Memory B cell (primary cell): ENCODE data around the gene CCDC40.

Experiments
- ATAC-seq: fragments of 150-1000 bp; cut with Tn5 transposase; 2 replicates; pipeline ENCODE4 v1.10.0; 2021; ENCODE audit warnings: low read depth, mild to moderate bottlenecking, moderate library complexity
- DNase-seq, 2 donors: peaks; one replicate each; pipeline ENCODE4 v3.0.0; 2022; ENCODE audit warnings: low spot score in 2 of 2
- H3K27ac Mint-ChIP-seq: one replicate; pipeline ENCODE4 v1.8.0; 2022; ENCODE audit warnings: mild to moderate bottlenecking, moderate library complexity, mixed read lengths
- H3K27me3 Mint-ChIP-seq: one replicate; pipeline ENCODE4 v1.8.0; 2022; ENCODE audit warnings: mixed read lengths
- H3K36me3 Mint-ChIP-seq: one replicate; pipeline ENCODE4 v1.8.0; 2022; ENCODE audit warnings: mild to moderate bottlenecking, mixed read lengths
- H3K4me1 Mint-ChIP-seq: one replicate; pipeline ENCODE4 v1.8.0; 2022; ENCODE audit warnings: mixed read lengths
- H3K4me3 Mint-ChIP-seq: one replicate; pipeline ENCODE4 v1.8.0; 2022; ENCODE audit warnings: mild to moderate bottlenecking, moderate library complexity, mixed read lengths
- H3K9me3 Mint-ChIP-seq: one replicate; pipeline ENCODE4 v1.8.0; 2022; ENCODE audit warnings: mixed read lengths

The CCDC40 gene

GRCh38 chr17:80023481-80024205, 12.8 kb upstream of the CCDC40 start:
- Mint-ChIP-seq H3K36me3 (no peaks in the 10 kb centered on the region), H3K27me3 (no peaks in the 10 kb centered on the region), H3K4me3 (no peak overlapping the region), H3K4me1 (no peaks in the 10 kb centered on the region), H3K27ac (no peak overlapping the region), H3K9me3 (peaks cover 2% of the 10 kb centered on the region)
- DNase-seq (no peak), ATAC-seq (no peak)

GRCh38 chr17:80024206-80024972, 12.1 kb upstream of the CCDC40 start:
- H3K27ac Mint-ChIP-seq, result no peak overlapping the region
- no peaks in the 10 kb centered on the region for H3K4me1 Mint-ChIP-seq
- no peaks in the 10 kb centered on the region for H3K27me3 Mint-ChIP-seq
- no peak for DNase-seq
- no peaks in the 10 kb centered on the region for H3K36me3 Mint-ChIP-seq
- H3K9me3 Mint-ChIP-seq, result peaks cover 2% of the 10 kb centered on the region
- no peak for ATAC-seq
- no peak overlapping the region for H3K4me3 Mint-ChIP-seq

DNA sequence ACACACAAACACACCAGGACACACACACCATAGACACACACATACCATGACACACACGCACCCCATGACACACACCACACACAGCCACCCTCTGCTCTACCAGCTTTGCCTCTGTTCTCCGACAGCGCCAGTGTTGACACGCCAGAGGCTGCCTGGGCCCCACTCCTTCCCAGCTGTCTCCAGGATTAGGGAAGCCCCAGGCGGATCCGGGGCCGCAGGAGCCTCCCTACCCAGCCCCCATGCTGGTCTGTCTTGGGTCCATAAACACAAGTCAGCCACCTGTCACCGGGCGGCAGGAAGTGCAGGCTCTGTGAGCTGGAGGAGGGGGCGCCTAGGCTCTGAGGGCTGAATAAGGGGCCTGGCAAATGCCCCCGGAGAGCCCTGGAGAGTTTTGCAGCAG, 11.3 kb upstream of the CCDC40 start:
- Mint-ChIP-seq H3K9me3 (peaks cover 2% of the 10 kb centered on the region), H3K27ac (no peak overlapping the region), H3K4me1 (no peaks in the 10 kb centered on the region), H3K36me3 (no peaks in the 10 kb centered on the region), H3K4me3 (no peak overlapping the region), H3K27me3 (no peaks in the 10 kb centered on the region)
- no peak for DNase-seq
- no peak for ATAC-seq

DNA sequence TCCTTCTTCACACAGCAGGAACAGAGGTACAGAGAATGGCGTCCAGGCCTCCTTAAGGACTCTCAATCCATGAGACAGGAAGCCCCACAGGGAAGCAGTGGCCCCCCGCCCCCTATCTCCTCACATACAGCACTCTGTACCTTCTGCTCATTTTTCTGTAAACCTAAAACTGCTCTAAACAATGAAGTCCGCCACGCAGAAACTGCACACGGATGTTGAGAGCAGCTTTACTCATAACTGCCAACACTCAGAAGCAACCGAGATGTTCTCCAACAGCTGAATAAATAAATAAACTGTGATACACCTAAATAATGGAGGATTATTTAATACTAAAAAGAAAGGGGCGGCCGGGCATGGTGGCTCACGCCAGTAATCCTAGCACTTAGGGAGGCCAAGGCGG, 10.6 kb upstream of the CCDC40 start:
- no peak overlapping the region for H3K27ac Mint-ChIP-seq

DNA sequence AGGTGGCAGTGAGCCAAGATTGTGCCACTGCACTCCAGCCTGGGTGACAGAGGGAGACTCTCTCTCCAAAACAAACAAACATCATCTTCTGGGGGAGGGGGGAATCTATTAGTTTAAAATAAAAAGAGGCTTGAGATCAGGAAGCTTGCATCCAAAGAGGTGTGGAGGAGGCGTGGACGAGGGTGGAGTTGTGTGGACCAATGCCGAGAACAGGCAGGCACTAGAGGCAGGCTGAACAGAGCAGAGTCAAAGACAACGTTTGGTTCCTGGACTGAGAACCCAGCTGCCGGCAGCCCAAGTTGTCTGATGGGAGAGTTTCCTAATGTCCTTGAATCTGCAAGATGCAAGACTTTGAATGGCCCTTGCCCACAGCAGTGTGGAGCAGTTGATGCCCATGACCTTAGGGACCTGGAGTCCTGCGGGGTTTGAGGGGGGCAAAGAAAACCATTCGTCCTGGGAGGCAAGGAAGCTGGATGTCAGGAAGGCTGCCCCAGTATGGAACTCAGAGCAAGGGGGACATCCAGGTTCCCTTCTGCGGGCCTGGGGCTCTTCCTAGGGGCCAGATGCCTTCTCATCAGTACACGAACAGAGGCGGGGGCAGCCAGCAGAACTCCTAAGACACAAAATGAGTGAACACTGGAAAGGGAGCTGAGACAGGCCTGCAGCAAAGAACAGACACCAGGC, 9.9 kb upstream of the CCDC40 start:
- no peaks in the 10 kb centered on the region for H3K4me1 Mint-ChIP-seq
- ATAC-seq (no peak), DNase-seq (no peak)
- no peaks in the 10 kb centered on the region for H3K27me3 Mint-ChIP-seq
- no peak overlapping the region for H3K4me3 Mint-ChIP-seq
- no peak overlapping the region for H3K27ac Mint-ChIP-seq
- H3K9me3 Mint-ChIP-seq, result peaks cover 2% of the 10 kb centered on the region
- no peaks in the 10 kb centered on the region for H3K36me3 Mint-ChIP-seq

More for the DNA sequence above, 10.6 kb upstream of the CCDC40 start:
- Mint-ChIP-seq H3K27me3 (no peaks in the 10 kb centered on the region), H3K4me3 (no peak overlapping the region), H3K36me3 (no peaks in the 10 kb centered on the region), H3K9me3 (peaks cover 2% of the 10 kb centered on the region), H3K4me1 (no peaks in the 10 kb centered on the region)
- no peak for DNase-seq
- ATAC-seq, result no peak

- peaks cover 2% of the 10 kb centered on the region for H3K4me1 Mint-ChIP-seq
- no peaks in the 10 kb centered on the region for H3K36me3 Mint-ChIP-seq
- no peaks in the 10 kb centered on the region for H3K9me3 Mint-ChIP-seq
Measured at GRCh38 chr17:80027043-80027435, 9.4 kb upstream of the CCDC40 start.

GRCh38 chr17:80028030-80028429, 8.4 kb upstream of the CCDC40 start:
- ATAC-seq (no peak), DNase-seq (no peak)
- no peak overlapping the region for H3K4me3 Mint-ChIP-seq
- no peaks in the 10 kb centered on the region for H3K9me3 Mint-ChIP-seq
- H3K4me1 Mint-ChIP-seq, result peaks cover 2% of the 10 kb centered on the region
- no peak overlapping the region for H3K27ac Mint-ChIP-seq
- no peaks in the 10 kb centered on the region for H3K27me3 Mint-ChIP-seq
- no peaks in the 10 kb centered on the region for H3K36me3 Mint-ChIP-seq

More at GRCh38 chr17:80027043-80027435, 9.4 kb upstream of the CCDC40 start:
- DNase-seq (no peak), ATAC-seq (no peak)
- Mint-ChIP-seq H3K27me3 (no peaks in the 10 kb centered on the region), H3K4me3 (no peak overlapping the region), H3K27ac (no peak overlapping the region)

GRCh38 chr17:80029258-80029974, 7.0 kb upstream of the CCDC40 start:
- Mint-ChIP-seq H3K9me3 (no peaks in the 10 kb centered on the region), H3K4me1 (peaks cover 2% of the 10 kb centered on the region), H3K36me3 (no peaks in the 10 kb centered on the region), H3K27ac (no peak overlapping the region), H3K27me3 (no peaks in the 10 kb centered on the region), H3K4me3 (no peak overlapping the region)
- DNase-seq, result no peak
- no peak for ATAC-seq

GRCh38 chr17:80030730-80031410, 5.6 kb upstream of the CCDC40 start:
- H3K4me1 Mint-ChIP-seq, result peaks cover 4% of the 10 kb centered on the region
- DNase-seq, result no peak

GRCh38 chr17:80031691-80032430, 4.6 kb upstream of the CCDC40 start:
- H3K4me3 Mint-ChIP-seq, result no peak overlapping the region
- no peaks in the 10 kb centered on the region for H3K27me3 Mint-ChIP-seq
- no peaks in the 10 kb centered on the region for H3K9me3 Mint-ChIP-seq
- ATAC-seq (no peak), DNase-seq (no peak)
- no peak overlapping the region for H3K27ac Mint-ChIP-seq
- peaks cover 9% of the 10 kb centered on the region for H3K4me1 Mint-ChIP-seq
- H3K36me3 Mint-ChIP-seq, result no peaks in the 10 kb centered on the region

More at GRCh38 chr17:80030730-80031410, 5.6 kb upstream of the CCDC40 start:
- no peak overlapping the region for H3K4me3 Mint-ChIP-seq
- no peaks in the 10 kb centered on the region for H3K9me3 Mint-ChIP-seq
- H3K27me3 Mint-ChIP-seq, result no peaks in the 10 kb centered on the region
- H3K36me3 Mint-ChIP-seq, result no peaks in the 10 kb centered on the region
- ATAC-seq, result no peak
- H3K27ac Mint-ChIP-seq, result no peak overlapping the region

- no peak for ATAC-seq
- Mint-ChIP-seq H3K36me3 (no peaks in the 10 kb centered on the region), H3K9me3 (no peaks in the 10 kb centered on the region), H3K4me3 (no peak overlapping the region), H3K27ac (no peak overlapping the region), H3K4me1 (peaks cover 9% of the 10 kb centered on the region), H3K27me3 (no peaks in the 10 kb centered on the region)
- no peak for DNase-seq
Measured at GRCh38 chr17:80032614-80033171, 3.7 kb upstream of the CCDC40 start.

- DNase-seq (no peak), ATAC-seq (no peak)
- Mint-ChIP-seq H3K27ac (no peak overlapping the region), H3K4me1 (peaks cover 9% of the 10 kb centered on the region), H3K9me3 (no peaks in the 10 kb centered on the region), H3K4me3 (no peak overlapping the region), H3K27me3 (no peaks in the 10 kb centered on the region), H3K36me3 (no peaks in the 10 kb centered on the region)
Measured at GRCh38 chr17:80033840-80034239, 2.6 kb upstream of the CCDC40 start.
